Measurements from ENCODE around the gene RBM23. TPM values are rescaled to one million over a fixed set of nuclear protein-coding genes. Genes with fewer than 3 reads are reported as not detected.

Gene RBM23
- total and polyA plus RNA-seq, 12 donors, result 24.0 to 58.1 (median 34.8) TPM

GRCh38 chr14:22849212-22849819, 69.6 kb downstream of the RBM23 start:
- Histone ChIP-seq H3K36me3 (peaks cover 0 to 29% (median 19%) of the 10 kb centered on the region in 9 donors), H3K9me3 (no peaks in the 10 kb centered on the region), H3K4me1 (peaks cover 19 to 82% (median 61%) of the 10 kb centered on the region in 9 donors), H3K27me3 (no peaks in the 10 kb centered on the region), H3K4me3 (peak overlapping the region in 3 of 10 donors; percentile 8 to 19 (median 16)), H3K27ac (peak overlapping the region in 9 of 10 donors; percentile 39 to 92 (median 79))
- intact Hi-C loops (cut with DNase I), result no loop called here
- peak in 7 of 8 donors; percentile 1 to 31 (median 10) for ATAC-seq
- peak; percentile 45 to 68 for DNase-seq
- TF ChIP-seq, protein P1, sequence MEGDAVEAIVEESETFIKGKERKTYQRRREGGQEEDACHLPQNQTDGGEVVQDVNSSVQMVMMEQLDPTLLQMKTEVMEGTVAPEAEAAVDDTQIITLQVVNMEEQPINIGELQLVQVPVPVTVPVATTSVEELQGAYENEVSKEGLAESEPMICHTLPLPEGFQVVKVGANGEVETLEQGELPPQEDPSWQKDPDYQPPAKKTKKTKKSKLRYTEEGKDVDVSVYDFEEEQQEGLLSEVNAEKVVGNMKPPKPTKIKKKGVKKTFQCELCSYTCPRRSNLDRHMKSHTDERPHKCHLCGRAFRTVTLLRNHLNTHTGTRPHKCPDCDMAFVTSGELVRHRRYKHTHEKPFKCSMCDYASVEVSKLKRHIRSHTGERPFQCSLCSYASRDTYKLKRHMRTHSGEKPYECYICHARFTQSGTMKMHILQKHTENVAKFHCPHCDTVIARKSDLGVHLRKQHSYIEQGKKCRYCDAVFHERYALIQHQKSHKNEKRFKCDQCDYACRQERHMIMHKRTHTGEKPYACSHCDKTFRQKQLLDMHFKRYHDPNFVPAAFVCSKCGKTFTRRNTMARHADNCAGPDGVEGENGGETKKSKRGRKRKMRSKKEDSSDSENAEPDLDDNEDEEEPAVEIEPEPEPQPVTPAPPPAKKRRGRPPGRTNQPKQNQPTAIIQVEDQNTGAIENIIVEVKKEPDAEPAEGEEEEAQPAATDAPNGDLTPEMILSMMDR (IDR thresholded peaks at IDR 0.05), result no peak
- 49 to 54% methylated on average over 19 of the region's 19 CpGs for WGBS, 2 donors

DNA sequence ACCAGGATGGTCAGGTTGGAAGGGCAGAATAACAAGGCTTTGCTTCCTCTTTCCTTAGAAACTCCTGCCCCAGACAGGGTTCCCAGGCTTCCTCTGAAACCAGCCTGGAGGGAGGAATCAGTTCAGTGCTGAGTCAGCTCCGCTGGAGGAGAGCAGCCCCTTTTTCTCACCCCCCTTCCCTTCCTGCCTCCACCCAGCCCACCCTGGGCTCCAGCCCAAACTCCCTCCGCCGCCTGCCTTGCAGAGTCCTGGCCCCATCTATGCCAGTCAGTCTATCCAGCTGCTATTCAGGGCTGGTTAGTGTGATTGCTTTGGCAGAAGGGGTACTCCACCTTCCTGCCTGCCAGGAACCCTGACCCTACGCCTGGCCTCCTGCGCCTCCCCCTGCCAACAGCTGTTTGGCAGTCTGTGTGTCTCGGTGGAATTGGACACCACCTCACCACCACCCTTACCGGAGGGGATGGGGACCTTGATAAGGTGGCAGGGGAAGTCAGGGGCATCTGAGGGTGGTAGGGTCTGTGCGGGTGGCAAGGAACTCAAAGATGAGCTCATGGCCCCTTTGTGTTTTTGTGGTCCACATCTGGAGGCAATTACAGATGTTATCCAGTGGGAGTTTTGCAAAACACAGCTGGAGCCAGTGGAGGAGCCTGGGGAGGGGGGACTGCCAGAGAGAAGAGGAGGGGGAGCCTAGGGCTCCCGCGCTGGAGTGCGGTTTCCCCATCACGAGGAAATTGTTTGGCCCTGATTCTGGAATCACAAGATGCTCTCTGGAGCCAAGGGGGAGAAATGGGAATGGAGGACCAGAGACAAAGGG, 70.4 kb downstream of the RBM23 start:
- ATAC-seq, result peak; percentile 33 to 71 (median 58)
- 8 to 11% methylated on average over 12 of the region's 12 CpGs for WGBS, 2 donors
- intact Hi-C loops (cut with DNase I), result no loop called here
- Histone ChIP-seq H3K27me3 (no peaks in the 10 kb centered on the region), H3K9me3 (no peaks in the 10 kb centered on the region), H3K36me3 (peaks cover 0 to 36% (median 22%) of the 10 kb centered on the region in 9 donors), H3K4me1 (peaks cover 19 to 81% (median 61%) of the 10 kb centered on the region in 9 donors), H3K4me3 (peak overlapping the region in 5 of 10 donors; percentile 1 to 19 (median 8)), H3K27ac (peak overlapping the region; percentile 39 to 92 (median 78))
- peak; percentile 76 to 78 for DNase-seq
- TF ChIP-seq, protein P1 (IDR thresholded peaks at IDR 0.05), result no peak

DNA sequence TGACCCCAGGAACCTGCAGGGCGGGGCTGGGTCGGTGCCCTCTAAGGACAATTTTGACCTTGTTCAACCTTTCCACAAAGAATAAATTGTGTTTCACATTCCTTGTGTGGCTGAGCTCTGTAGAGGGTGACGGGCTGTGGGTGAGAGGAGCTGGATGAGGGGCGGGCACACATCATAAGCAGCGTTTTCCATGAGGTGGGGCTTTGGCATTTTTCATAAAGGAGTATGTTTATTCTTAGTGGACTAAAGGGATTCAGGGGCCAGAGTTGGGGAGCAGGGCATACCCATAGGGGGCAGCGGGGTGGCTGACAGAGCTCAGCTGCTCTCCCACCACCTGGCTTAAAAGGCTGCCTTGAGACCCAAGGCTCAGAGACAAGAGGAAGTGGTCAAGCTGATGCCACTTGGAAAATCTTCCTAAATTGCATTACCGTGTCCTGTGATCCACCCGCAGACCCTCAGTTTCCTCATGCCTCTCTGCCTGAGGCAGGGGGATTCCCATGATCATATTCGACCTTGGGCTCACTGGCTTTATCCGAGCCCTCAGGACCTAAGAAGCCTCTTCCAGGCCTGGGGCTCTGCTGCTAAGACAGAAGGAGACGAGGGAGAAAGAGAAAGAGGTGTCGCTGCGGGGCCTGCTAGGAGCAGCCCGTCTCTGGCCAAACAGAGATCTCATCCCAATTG, 71.1 kb downstream of the RBM23 start:
- TF ChIP-seq, protein P1 (IDR thresholded peaks at IDR 0.05), result no peak
- WGBS, 2 donors, result 43 to 55% methylated on average over 14 of the region's 14 CpGs
- no peak for ATAC-seq
- Histone ChIP-seq H3K27me3 (no peaks in the 10 kb centered on the region), H3K4me3 (peak overlapping the region in 3 of 10 donors; percentile 1 to 8 (median 7)), H3K4me1 (peaks cover 19 to 73% (median 61%) of the 10 kb centered on the region in 9 donors), H3K27ac (peak overlapping the region in 9 of 10 donors; percentile 55 to 92 (median 79)), H3K9me3 (no peaks in the 10 kb centered on the region), H3K36me3 (peaks cover 0 to 44% (median 29%) of the 10 kb centered on the region in 9 donors)
- DNase-seq, result no peak
- intact Hi-C loops (cut with DNase I), result no loop called here

GRCh38 chr14:22846811-22847307, 72.1 kb downstream of the RBM23 start:
- Histone ChIP-seq H3K4me1 (peaks cover 19 to 65% (median 56%) of the 10 kb centered on the region in 9 donors), H3K9me3 (no peaks in the 10 kb centered on the region), H3K27me3 (no peaks in the 10 kb centered on the region), H3K27ac (peak overlapping the region in 5 of 10 donors; percentile 28 to 92 (median 77)), H3K36me3 (peaks cover 0 to 53% (median 30%) of the 10 kb centered on the region in 9 donors), H3K4me3 (no peak overlapping the region)
- WGBS, 2 donors, result 84 to 89% methylated on average over 11 of the region's 11 CpGs
- DNase-seq (no peak), ATAC-seq (no peak)
- TF ChIP-seq, protein P1 (IDR thresholded peaks at IDR 0.05), result no peak
- intact Hi-C loops (cut with DNase I), result no loop called here
